ENCODE results near the gene ADAM8. TPM values are rescaled to one million over a fixed set of nuclear protein-coding genes. Genes with fewer than 3 reads are reported as not detected.

Gene ADAM8
- total and polyA plus RNA-seq, 8 donors, result 1.9 to 45.3 (median 3.8) TPM

- Histone ChIP-seq H3K4me1 (peaks cover 18 to 29% of the 10 kb centered on the region in 2 donors), H3K9me3 (no peaks in the 10 kb centered on the region), H3K27me3 (no peaks in the 10 kb centered on the region), H3K27ac (no peak overlapping the region), H3K36me3 (peaks cover 0 to 32% of the 10 kb centered on the region in 2 donors), H3K4me3 (no peak overlapping the region)
- DNase-seq (peak in 1 of 4 donors; percentile 48), ATAC-seq (no peak)
- intact Hi-C loops (cut with DNase I), result no loop called here
- no peak for TF ChIP-seq CTCF (IDR thresholded peaks at IDR 0.05)
These were observed 34.9 kb upstream of the ADAM8 start for GRCh38 chr10:133311570-133311969.

GRCh38 chr10:133310789-133311188 lies 34.1 kb upstream of the ADAM8 start:
- Histone ChIP-seq H3K27ac (no peak overlapping the region), H3K4me3 (no peak overlapping the region), H3K27me3 (no peaks in the 10 kb centered on the region), H3K4me1 (peaks cover 18 to 37% of the 10 kb centered on the region in 2 donors), H3K9me3 (no peaks in the 10 kb centered on the region), H3K36me3 (peaks cover 0 to 32% of the 10 kb centered on the region in 2 donors)
- no peak for ATAC-seq
- no peak for TF ChIP-seq CTCF (IDR thresholded peaks at IDR 0.05)
- intact Hi-C loops (cut with DNase I), result no loop called here
- peak in 1 of 4 donors; percentile 13 for DNase-seq

- Histone ChIP-seq H3K4me3 (no peak overlapping the region), H3K9me3 (no peaks in the 10 kb centered on the region), H3K4me1 (peaks cover 18 to 41% of the 10 kb centered on the region in 2 donors), H3K27me3 (no peaks in the 10 kb centered on the region), H3K36me3 (peaks cover 0 to 32% of the 10 kb centered on the region in 2 donors), H3K27ac (no peak overlapping the region)
- DNase-seq (peak in 1 of 4 donors; percentile 79), ATAC-seq (no peak)
- intact Hi-C loops (cut with DNase I), result no loop called here
- TF ChIP-seq CTCF (IDR thresholded peaks at IDR 0.05), result no peak
These were observed 33.7 kb upstream of the ADAM8 start for GRCh38 chr10:133310399-133310755.

GRCh38 chr10:133309720-133310398 lies 33.2 kb upstream of the ADAM8 start:
- ATAC-seq (no peak), DNase-seq (peak in 3 of 4 donors; percentile 13 to 82 (median 62))
- TF ChIP-seq CTCF (IDR thresholded peaks at IDR 0.05), result no peak
- H3K27me3 ChIP-seq, result no peaks in the 10 kb centered on the region
- H3K36me3 ChIP-seq, result peaks cover 0 to 32% of the 10 kb centered on the region in 2 donors
- peaks cover 18 to 42% of the 10 kb centered on the region in 2 donors for H3K4me1 ChIP-seq
- intact Hi-C loops (cut with DNase I), result no loop called here
- no peaks in the 10 kb centered on the region for H3K9me3 ChIP-seq
- H3K4me3 ChIP-seq, result peak overlapping the region; percentile 89 to 98
- peak overlapping the region in 1 of 2 donors; percentile 97 for H3K27ac ChIP-seq

- Histone ChIP-seq H3K4me3 (peak overlapping the region; percentile 89 to 98), H3K9me3 (no peaks in the 10 kb centered on the region), H3K36me3 (peaks cover 0 to 32% of the 10 kb centered on the region in 2 donors), H3K27me3 (no peaks in the 10 kb centered on the region), H3K27ac (peak overlapping the region; percentile 97), H3K4me1 (peaks cover 18 to 43% of the 10 kb centered on the region in 2 donors)
- DNase-seq, result peak in 3 of 4 donors; percentile 90 to 99 (median 94)
- intact Hi-C loops (cut with DNase I), result no loop called here
- ATAC-seq, result peak; percentile 95
- TF ChIP-seq CTCF (IDR thresholded peaks at IDR 0.05), result no peak
These were observed 32.5 kb upstream of the ADAM8 start for GRCh38 chr10:133309100-133309719.
